Ishikawa (cell line): ENCODE data around the gene TARS3.

Experiments used
- CEBPB ChIP-seq: IDR thresholded peaks from 2 replicates; pipeline ENCODE4 v1.6.1; 2012
- CREB1 ChIP-seq: IDR thresholded peaks from 2 replicates; pipeline ENCODE4 v1.6.1; 2012; ENCODE audit warnings: low read depth
- EGR1 ChIP-seq: IDR thresholded peaks from 2 replicates; pipeline ENCODE4 v1.6.1; 2012
- EP300 ChIP-seq: IDR thresholded peaks from 2 replicates; pipeline ENCODE4 v1.6.1; 2012; ENCODE audit warnings: borderline replicate concordance
- FOXM1 ChIP-seq: IDR thresholded peaks from 2 replicates; pipeline ENCODE4 v1.6.1; 2012; ENCODE audit warnings: low read depth, borderline replicate concordance
- MAX ChIP-seq: IDR thresholded peaks from 2 replicates; pipeline ENCODE4 v1.6.1; 2012
- NFIC ChIP-seq: IDR thresholded peaks from 2 replicates; pipeline ENCODE4 v1.6.1; 2012
- RAD21 ChIP-seq: IDR thresholded peaks from 2 replicates; pipeline ENCODE4 v1.6.1; 2012; ENCODE audit warnings: low read depth
- TAF1 ChIP-seq: IDR thresholded peaks from 2 replicates; pipeline ENCODE4 v1.6.1; 2012; ENCODE audit warnings: low read depth, mild to moderate bottlenecking
- TCF12 ChIP-seq: IDR thresholded peaks from 2 replicates; pipeline ENCODE4 v1.6.1; 2012; ENCODE audit warnings: low read depth
- TEAD4 ChIP-seq: IDR thresholded peaks from 2 replicates; pipeline ENCODE4 v1.6.1; 2012
- YY1 ChIP-seq: IDR thresholded peaks from 2 replicates; pipeline ENCODE4 v1.6.1; 2012; ENCODE audit warnings: low read depth
- ZBTB7A ChIP-seq: IDR thresholded peaks from 2 replicates; pipeline ENCODE4 v1.6.1; 2012; ENCODE audit warnings: low read depth
- TF ChIP-seq, protein P1 (sequence below): IDR thresholded peaks from 2 replicates; pipeline ENCODE4 v1.6.1; 2012
- TF ChIP-seq, protein P2 (sequence below): IDR thresholded peaks from 2 replicates; pipeline ENCODE4 v1.6.1; 2012; ENCODE audit warnings: low read depth, mild to moderate bottlenecking

TARS3 gene

DNA sequence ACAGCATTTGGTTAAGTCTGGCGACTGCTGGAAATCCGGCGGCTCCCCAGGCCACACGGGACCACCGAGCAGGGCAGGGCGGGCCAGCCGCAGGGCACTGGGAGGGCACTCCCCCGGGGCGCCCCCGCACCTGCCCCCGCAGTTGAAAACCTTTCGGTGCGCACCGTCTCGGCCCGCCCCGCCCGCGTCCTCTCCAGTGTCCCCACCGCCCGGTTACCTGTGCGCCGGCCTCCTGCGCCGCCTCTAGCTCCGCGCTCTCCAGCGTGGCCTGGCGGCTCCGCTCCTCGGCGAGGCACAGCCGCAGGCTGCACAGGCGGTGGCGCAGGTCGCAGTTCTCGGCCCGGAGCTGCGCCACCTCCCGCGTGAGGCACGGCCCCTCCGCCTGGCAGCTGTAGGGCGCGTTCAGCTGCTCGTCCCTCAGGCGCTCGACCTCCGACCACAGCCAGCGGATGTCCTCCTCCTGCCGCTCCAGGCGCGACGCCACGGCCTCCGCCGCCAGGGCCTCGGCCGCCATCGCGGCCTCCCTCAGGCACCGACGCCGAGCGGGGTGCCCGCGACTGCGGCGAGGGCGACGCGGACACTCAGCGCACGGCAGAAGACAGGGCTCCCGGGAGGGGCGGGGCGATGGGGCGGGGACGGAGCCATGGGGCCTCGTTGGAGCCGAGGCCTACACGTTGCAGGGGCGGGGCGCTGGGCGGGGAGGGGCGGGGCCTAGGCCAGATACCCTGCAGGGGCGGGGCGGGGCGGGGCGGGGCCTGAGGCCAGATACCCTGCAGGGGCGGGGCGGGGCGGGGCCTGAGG is at the start of gene TARS3:
Gene TARS3, minus strand, starts transcription at position 600 of the 801 bp plus-strand sequence. Its CDS starts 86 bp downstream, at position 514.
- TF ChIP-seq NFIC (no peak), FOXM1 (no peak), ZBTB7A (0 out of 2 replicates have a peak, but pooled peaks have one; percentile 29), TEAD4 (peak; percentile 6; the same call in 1 of the 2 replicates), TAF1 (peak; percentile 52), EGR1 (peak; percentile 49), EP300 (no peak), CEBPB (no peak), RAD21 (no peak), TCF12 (peak; percentile 32; the same call in 1 of the 2 replicates), CREB1 (no peak), YY1 (peak; percentile 73; the same call in 1 of the 2 replicates), MAX (peak; percentile 83)
- TF ChIP-seq, protein P1, sequence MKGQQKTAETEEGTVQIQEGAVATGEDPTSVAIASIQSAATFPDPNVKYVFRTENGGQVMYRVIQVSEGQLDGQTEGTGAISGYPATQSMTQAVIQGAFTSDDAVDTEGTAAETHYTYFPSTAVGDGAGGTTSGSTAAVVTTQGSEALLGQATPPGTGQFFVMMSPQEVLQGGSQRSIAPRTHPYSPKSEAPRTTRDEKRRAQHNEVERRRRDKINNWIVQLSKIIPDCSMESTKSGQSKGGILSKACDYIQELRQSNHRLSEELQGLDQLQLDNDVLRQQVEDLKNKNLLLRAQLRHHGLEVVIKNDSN, result peak; percentile 5; the same call in 1 of the 2 replicates
- TF ChIP-seq, protein P2, sequence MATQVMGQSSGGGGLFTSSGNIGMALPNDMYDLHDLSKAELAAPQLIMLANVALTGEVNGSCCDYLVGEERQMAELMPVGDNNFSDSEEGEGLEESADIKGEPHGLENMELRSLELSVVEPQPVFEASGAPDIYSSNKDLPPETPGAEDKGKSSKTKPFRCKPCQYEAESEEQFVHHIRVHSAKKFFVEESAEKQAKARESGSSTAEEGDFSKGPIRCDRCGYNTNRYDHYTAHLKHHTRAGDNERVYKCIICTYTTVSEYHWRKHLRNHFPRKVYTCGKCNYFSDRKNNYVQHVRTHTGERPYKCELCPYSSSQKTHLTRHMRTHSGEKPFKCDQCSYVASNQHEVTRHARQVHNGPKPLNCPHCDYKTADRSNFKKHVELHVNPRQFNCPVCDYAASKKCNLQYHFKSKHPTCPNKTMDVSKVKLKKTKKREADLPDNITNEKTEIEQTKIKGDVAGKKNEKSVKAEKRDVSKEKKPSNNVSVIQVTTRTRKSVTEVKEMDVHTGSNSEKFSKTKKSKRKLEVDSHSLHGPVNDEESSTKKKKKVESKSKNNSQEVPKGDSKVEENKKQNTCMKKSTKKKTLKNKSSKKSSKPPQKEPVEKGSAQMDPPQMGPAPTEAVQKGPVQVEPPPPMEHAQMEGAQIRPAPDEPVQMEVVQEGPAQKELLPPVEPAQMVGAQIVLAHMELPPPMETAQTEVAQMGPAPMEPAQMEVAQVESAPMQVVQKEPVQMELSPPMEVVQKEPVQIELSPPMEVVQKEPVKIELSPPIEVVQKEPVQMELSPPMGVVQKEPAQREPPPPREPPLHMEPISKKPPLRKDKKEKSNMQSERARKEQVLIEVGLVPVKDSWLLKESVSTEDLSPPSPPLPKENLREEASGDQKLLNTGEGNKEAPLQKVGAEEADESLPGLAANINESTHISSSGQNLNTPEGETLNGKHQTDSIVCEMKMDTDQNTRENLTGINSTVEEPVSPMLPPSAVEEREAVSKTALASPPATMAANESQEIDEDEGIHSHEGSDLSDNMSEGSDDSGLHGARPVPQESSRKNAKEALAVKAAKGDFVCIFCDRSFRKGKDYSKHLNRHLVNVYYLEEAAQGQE, result no peak

- no peak for TF ChIP-seq FOXM1
- TF ChIP-seq RAD21, result peak; percentile 49
- TF ChIP-seq CEBPB, result no peak
- no peak for TF ChIP-seq TCF12
- TF ChIP-seq, protein P2, result no peak
- TF ChIP-seq, protein P1, result no peak
- TF ChIP-seq EP300, result no peak
- no peak for TF ChIP-seq ZBTB7A
- TF ChIP-seq YY1, result no peak
Measured at GRCh38 chr15:101773496-101774100, 49.3 kb upstream of the TARS3 start.

DNA sequence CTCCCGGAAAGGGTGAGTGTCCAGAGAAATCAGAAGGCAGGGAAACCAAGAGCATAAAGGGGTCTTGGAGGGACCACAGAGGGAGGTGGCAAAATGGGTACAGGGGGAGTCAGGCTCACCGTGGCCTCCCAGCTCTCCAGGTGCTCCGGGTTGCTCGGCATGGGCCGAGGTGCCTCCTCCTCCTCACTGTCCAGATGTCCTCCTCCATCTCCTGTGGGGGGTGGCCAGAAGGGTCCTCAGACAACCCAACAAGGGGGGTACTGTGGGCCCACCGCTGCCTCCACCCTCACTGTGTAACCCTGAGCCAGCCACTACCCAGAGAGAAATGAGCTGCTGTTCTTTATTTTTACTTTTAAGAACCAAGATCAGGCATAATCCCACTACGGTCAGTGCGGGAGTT is 48.6 kb upstream of the TARS3 start:
- TF ChIP-seq EGR1 (no peak), YY1 (no peak), TCF12 (no peak)

- TF ChIP-seq TCF12 (no peak), TEAD4 (no peak), YY1 (no peak), TAF1 (no peak), RAD21 (no peak), EGR1 (no peak), ZBTB7A (no peak), MAX (no peak), CEBPB (no peak), NFIC (no peak), CREB1 (no peak)
- TF ChIP-seq, protein P2, result no peak
Measured at GRCh38 chr15:101765772-101766456, 41.6 kb upstream of the TARS3 start.
